Stimulated activated CD8-positive, alpha-beta memory T cell treated with anti-CD3 and anti-CD28 coated beads, Interleukin-15, amount 100 ng/mL, for 1 hour (primary cell): ENCODE measurements around the gene IL18.
"Not testable (repeated sequence)": the region's sequence is repeated elsewhere in the genome, so short reads cannot be mapped to it uniquely, and the experiment has no call there.

Source experiments
- DNase-seq: peaks from one replicate; pipeline ENCODE4 v3.0.0-alpha.2; 2020; ENCODE audit warnings: low read depth

IL18 gene

GRCh38 chr11:112163875-112164685, at the start of gene IL18:
TSS of gene IL18 (minus strand) at chr11:112164094. CDS start at chr11:112155053, 9,041 bp downstream.
- no peak for DNase-seq

DNA sequence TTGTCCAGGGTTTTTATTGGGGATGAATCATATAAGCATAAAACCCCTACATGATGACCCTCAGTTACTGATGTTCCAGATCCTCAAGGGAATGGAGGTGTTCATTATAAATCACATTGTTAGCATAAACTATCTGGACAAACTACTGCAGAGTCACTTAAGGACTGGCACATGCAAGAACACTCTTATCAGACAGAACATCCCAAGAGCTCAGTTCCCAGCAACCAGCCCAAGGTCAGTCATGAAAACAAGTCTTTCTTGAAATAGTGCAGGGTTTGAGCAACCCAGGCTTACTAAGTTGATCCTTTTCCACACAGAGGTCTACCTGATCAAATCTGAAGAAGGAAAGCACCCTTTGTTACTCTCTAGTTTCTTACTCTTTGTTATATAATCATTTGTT, 48.8 kb upstream of the IL18 start:
- no peak for DNase-seq

- no peak for DNase-seq
These were observed 48.4 kb upstream of the IL18 start for GRCh38 chr11:112212290-112212689.

DNA sequence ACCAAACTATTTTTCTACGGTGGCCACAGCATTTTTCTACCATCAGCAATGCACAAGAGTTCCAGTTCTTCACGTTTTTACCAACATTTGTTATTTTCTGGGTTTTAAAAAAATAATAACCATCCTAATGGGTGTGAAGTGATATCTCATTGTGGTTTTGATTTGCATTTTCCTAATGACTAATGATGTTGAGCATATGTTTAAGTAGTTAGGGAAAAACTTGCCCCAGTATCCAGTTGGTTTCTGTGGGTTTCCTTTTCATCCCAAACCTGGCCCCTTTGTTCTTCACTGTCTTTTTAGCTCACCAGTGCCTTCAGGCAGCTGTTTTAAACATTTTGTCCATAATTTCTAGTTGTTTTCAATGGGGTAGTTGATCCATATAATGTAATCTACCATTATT, 47.6 kb upstream of the IL18 start:
- DNase-seq: no peak

GRCh38 chr11:112210890-112211289, 47.0 kb upstream of the IL18 start:
- DNase-seq: no peak

GRCh38 chr11:112206071-112206470, 42.2 kb upstream of the IL18 start:
- no peak for DNase-seq

DNA sequence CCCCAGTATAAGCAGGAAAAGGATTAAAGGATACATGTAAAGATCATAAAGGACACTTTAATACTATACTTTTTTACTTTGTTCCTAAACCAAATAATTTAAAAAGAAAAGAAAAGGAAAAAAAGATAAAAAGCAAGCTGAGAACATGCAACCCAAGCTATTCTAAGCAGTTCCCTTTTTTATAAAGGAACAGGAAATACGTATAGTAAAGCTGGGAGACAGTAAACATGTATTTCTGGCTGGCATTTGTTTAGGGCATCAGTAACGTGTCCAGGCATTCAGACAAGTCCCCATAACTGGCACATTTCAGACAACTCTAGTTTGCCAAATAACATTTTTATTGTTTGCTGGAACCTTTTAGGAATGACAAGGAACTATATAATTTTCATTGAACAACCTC, 36.4 kb upstream of the IL18 start:
- no peak for DNase-seq

- DNase-seq: not testable (repeated sequence)
These were observed 35.2 kb upstream of the IL18 start for GRCh38 chr11:112199101-112199500.

DNA sequence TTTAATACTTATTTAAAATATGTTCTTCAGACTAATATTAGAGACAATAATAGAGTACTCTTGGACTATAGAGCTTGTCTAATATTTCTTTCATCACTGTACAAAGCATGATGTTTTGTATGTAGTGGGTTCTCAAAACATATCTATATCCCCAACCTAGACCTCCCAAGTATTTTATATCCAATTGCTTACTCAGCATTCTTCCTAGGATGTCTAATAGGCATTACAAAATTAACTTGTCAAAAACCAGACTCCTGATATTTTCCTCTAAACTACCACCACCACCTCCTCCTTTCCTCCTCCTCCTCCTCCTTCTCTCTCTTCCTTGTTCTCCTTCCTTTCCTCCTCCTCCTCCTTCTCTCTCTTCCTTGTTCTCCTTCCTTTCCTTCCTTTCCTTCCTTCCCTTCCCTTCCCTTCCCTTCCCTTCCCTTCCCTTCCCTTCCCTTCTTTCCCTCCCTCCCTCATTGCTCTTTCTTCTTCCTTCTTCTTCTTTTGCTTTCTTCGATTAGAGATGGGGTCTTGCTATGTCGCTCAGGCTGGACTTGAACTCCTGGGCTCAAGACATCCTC, 32.7 kb upstream of the IL18 start:
- no peak for DNase-seq

DNA sequence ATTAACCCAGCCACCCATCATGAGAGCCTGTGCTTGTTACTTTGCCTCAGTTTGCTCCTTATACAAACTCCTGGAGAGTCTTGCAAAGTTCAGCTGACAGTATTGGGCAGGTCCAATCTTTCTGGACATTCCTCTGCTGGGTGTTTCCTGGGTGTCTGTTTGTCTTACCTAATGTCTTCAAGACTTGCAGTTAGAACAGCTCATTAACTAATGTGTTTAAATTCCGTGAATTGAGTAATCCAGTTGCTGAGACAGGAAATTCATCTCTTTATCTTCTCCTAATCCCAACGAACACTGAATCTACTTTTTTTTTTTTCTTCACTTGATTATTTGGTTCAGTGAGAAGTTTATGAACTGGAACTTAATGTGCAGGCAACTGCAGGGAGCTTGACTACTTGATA, 32.1 kb upstream of the IL18 start:
- no peak for DNase-seq

- not testable (repeated sequence) for DNase-seq
These were observed 31.2 kb upstream of the IL18 start for GRCh38 chr11:112195113-112195512.

GRCh38 chr11:112186304-112186703, 22.4 kb upstream of the IL18 start:
- DNase-seq: no peak

- no peak for DNase-seq
These were observed 22.0 kb upstream of the IL18 start for GRCh38 chr11:112185883-112186282.

GRCh38 chr11:112182867-112183266, 19.0 kb upstream of the IL18 start:
- no peak for DNase-seq

DNA sequence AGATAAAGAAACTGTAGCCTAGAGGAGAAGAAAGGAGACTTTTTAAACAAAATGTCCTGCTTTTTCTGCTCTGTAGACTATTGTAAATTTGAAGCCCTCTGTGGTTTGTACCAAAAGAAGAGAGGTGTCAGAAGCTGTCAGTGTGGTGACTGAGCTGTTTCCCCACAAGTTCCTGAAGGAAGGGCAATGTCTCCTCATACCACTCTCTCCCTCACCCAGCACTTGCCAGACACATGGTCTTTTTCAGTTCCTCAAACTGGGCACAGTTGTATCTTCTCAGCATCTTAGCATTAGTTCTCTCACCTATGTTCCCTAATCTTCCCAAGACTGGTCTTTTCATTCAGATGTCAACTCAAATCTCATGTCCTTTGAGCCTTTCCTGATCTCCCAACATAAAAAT, 15.7 kb upstream of the IL18 start:
- DNase-seq: no peak

DNA sequence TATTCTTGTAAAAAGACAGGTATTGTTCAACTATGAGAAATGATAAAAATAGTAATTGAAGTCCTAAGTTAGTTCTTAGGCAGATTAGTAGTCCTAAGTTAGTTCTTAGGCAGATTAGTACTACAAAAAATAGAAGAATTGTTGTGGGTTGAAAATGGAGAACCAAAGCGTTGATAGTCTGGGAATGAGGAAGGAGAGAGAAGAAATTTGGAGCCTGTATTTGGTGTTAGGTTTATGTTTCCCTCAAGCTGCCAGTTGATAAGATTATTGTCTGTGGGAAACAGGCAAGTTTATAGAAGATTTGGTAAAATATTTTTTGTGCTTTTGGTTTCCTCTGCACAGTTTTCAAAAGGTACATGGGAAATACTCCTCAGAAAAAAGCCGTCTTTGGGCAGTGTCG, 15.0 kb upstream of the IL18 start:
- no peak for DNase-seq

GRCh38 chr11:112178428-112178827, 14.5 kb upstream of the IL18 start:
- no peak for DNase-seq

DNA sequence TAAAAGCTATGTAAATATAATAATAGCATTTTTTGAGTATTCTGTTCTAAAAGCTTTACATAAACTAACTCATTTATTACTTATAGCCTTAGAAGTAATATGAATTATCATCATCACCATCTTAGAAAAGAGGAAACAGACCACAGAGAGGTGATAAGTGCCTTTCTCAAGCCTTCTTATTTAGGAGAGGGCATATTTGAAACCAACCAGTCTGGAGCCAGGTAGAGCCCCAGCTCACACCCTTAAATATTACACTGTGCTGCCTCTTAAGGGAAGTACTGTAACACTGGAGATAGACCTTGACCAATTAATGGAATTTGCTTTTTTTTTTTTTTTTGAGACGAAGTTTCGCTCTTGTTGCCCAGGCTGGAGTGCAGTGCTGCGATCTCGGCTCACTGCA, 13.7 kb upstream of the IL18 start:
- no peak for DNase-seq

DNA sequence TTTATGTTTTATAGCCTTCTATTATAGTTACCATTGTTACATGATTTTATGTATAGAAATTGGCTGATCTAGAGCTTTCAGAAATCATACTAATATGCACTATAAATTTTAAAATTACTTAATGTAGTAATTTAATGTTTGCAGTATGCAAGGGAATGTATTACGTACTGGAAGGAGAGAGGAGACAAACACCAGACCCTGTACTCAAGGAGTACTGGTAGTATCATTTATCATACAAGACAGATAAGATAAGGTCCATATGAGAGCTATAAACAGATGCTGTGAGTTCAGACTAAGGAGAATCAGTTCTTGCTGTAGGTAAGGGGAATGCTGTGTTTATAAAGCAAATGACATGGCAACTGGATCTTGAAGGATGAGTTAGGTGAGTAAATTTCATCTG, 12.2 kb upstream of the IL18 start:
- no peak for DNase-seq

DNA sequence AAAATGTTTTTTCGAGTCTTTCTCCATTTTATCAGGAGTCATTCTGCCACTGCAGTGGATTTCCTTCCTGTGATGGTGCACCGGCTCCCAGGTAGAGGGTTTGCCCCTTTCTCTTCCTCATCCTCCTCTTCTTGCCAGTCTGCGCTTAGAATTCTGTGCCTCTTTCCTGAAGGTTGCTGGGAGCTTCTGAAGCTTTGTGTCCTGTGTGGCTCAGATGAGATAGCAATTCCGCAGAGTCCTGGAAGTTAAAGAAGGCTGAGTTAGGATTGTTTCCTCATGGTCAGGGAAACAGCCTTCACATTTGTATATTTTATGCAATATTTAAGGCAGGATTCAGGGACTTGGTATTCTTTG, 11.7 kb upstream of the IL18 start:
- DNase-seq: no peak

- no peak for DNase-seq
These were observed 11.1 kb upstream of the IL18 start, which contains the start of gene BCO2 for GRCh38 chr11:112174789-112175598. TSS of gene BCO2 (plus strand) at chr11:112175512. CDS start at chr11:112175602, 90 bp downstream.

- DNase-seq: no peak
These were observed 9.3 kb upstream of the IL18 start for GRCh38 chr11:112173152-112173551.

DNA sequence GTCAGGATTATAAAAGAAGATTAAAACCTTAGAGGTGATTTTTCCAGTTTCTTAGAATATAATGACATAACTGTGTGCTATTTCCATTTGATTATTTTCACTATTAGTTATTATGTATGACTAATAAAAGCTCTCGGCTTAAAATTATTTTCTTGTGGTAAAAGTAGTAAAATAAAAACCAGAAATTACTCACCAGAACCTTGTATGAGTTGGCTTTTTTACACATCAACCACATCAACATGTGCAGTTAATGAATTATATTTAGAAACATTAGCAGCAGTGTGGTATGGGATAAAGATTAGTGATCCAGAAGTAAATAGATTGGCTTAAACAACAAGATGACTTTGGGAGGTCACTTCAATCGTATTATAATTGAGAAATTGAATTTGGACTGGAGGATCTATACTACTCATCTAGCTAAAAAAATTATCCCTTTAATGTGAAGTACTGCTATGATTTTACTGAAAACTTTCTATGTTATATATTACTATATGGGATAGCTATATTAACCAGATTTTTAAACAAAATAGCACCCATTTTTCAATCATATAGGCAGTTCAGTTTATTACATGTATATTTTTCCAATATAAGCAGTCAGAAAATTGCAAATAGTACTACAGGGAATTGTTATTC, 8.6 kb upstream of the IL18 start:
- DNase-seq: no peak
